Fibroblast of mammary gland (primary cell): ENCODE measurements around the gene FGL2.

Experiments
- DNase-seq: peaks from one replicate; pipeline ENCODE4 v3.0.0-alpha.2; 2010; ENCODE audit warnings: low read depth
- H3K4me3 ChIP-seq: 2 replicates; pipeline ENCODE4 v1.5.1; 2011; ENCODE audit warnings: low read depth, mild to moderate bottlenecking, low read length, moderate library complexity; ENCODE audit not compliant: control insufficient read depth
- CTCF ChIP-seq: conservative IDR thresholded peaks from 2 replicates; pipeline ENCODE4 v1.5.1; 2011; ENCODE audit warnings: low read depth, low read length, inconsistent platforms; ENCODE audit not compliant: control insufficient read depth, insufficient read depth

The FGL2 gene

DNA sequence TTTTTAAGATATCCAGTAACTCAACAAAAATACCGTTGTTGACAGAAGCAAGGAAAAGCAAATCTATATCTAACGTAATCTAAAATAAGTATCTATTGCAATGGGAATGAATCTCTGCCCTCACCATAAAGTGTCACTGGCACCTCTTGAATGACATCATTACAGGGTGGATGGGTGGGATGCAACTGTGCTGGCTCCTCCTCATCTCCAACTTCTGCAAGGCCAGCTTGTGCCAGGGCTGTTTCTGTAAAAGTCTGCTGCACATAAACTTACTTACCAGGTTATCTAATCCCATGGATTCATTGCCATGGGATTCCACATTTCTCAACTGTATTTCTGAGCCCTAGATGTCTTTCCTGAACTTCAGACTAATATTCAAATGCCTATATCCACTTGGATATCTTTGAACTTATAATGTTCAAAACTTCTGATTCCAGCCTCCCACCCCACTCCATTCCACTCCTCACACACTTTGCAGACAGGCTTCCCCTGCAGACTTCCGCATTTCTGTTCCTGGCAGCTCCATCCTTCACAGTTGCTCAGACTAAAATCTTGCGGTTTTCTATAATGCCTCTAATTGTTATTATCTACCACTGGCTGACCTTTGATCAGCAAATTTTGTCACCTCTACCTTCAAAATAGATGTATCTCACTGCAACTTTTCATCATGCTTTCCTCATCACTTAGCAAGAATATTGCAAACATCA lies 10.7 kb downstream of the FGL2 start:
- DNase-seq: no peak
- no peak overlapping the region for H3K4me3 ChIP-seq
- no peak for TF ChIP-seq CTCF

DNA sequence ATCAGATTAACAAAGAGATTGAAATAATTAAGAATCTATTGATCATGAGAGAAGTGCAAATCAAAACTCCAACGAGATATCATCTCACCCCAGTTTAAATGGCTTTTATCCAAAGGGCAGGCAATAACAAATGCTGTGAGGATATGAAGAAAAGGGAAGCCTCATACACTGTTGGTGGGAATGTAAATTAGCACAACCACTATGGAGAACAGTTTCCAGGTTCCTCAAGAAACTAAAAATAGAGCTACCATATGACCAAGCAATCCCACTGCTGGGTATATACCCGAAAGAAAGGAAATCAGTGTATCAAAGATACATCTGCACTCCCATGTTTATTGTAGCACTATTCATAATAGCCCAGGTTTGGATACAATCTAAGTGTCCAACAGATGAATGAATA lies 13.8 kb downstream of the FGL2 start:
- no peak overlapping the region for H3K4me3 ChIP-seq
- TF ChIP-seq CTCF: no peak
- DNase-seq: no peak

DNA sequence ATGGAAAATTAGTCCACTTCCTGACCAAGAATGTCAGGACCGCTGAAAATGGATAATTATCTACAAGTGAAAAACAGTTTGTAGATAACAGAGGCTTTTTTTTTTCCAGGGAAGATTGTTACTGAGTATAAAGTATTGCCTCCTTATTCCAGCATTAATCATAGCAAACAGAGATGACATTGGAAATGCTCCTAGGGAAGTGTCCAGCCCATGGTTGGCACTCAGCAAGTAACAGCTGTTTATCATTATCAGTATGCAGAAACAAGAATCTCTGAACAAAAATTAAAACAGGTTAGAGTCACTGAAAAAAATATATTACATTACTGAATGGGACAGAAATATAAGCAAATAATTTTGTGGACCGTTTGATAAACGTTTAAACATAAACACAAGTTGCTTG lies 14.6 kb downstream of the FGL2 start:
- no peak for TF ChIP-seq CTCF
- DNase-seq: peak; percentile 16
- no peak overlapping the region for H3K4me3 ChIP-seq

DNA sequence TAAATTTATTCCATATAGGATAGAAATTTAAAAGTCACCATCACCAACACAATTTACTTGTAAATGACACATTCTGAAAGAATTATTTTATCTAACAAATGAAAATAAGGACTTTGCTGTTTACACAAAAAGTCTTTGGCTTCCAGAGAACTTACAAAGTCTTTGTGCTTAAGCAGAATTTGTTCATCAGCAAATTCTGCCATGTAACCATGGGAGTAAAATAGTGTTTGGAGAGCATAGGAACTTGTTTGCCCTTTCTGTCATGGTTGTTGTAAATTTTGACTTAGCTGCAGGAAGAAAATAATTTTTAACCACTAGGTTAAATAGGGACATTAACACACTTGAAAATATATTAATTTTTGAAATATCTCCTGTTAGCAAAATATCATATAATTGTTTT lies 15.2 kb downstream of the FGL2 start:
- no peak overlapping the region for H3K4me3 ChIP-seq
- no peak for DNase-seq
- TF ChIP-seq CTCF: no peak

GRCh38 chr7:77182261-77182660 lies 17.4 kb downstream of the FGL2 start:
- TF ChIP-seq CTCF: no peak
- no peak overlapping the region for H3K4me3 ChIP-seq
- DNase-seq: no peak

GRCh38 chr7:77181734-77182133 lies 17.9 kb downstream of the FGL2 start:
- H3K4me3 ChIP-seq: no peak overlapping the region
- TF ChIP-seq CTCF: no peak
- DNase-seq: no peak
